Measurements from ENCODE around the gene BRD8. TPM values are rescaled to one million over a fixed set of nuclear protein-coding genes. Genes with fewer than 3 reads are reported as not detected.
"Not testable (repeated sequence)": the region's sequence is repeated elsewhere in the genome, so short reads cannot be mapped to it uniquely, and the experiment has no call there.

The BRD8 gene
- 63.6 and 91.5 TPM in 2 replicates for total RNA-seq (2014; rRNA removed; shearing (Covaris generic))

GRCh38 chr5:138178516-138179276 lies at the start of gene BRD8, which contains the start of gene KIF20A:
Gene BRD8 (minus strand): TSS chr5:138178630. CDS start chr5:138178614, 16 bp downstream.
Gene KIF20A (plus strand): TSS chr5:138179112. CDS start chr5:138179681, 569 bp downstream.
- peak; percentile 99 for DNase-seq (ENCODE audit: low spot score)

- DNase-seq (ENCODE audit: low spot score) = no peak
Measured at GRCh38 chr5:138226910-138227309, 48.5 kb upstream of the BRD8 start.

GRCh38 chr5:138224712-138225111 lies 46.3 kb upstream of the BRD8 start:
- DNase-seq (ENCODE audit: low spot score) = no peak

- no peak for DNase-seq (ENCODE audit: low spot score)
Measured at GRCh38 chr5:138223532-138223931, 45.1 kb upstream of the BRD8 start.

- DNase-seq (ENCODE audit: low spot score) = no peak
Measured at GRCh38 chr5:138216799-138217198, 38.4 kb upstream of the BRD8 start.

GRCh38 chr5:138213161-138214029 lies 35.0 kb upstream of the BRD8 start, which contains the start of gene CDC23:
Gene CDC23 (minus strand): TSS chr5:138213323. CDS start chr5:138213312, 11 bp downstream.
- DNase-seq (ENCODE audit: low spot score) = peak; percentile 98

- DNase-seq (ENCODE audit: low spot score) = peak; percentile 21
Measured at GRCh38 chr5:138212828-138213160, 34.4 kb upstream of the BRD8 start.

- DNase-seq (ENCODE audit: low spot score) = no peak
Measured at GRCh38 chr5:138210985-138211384, 32.6 kb upstream of the BRD8 start.

- not testable (repeated sequence) for DNase-seq (ENCODE audit: low spot score)
Measured at GRCh38 chr5:138193859-138194258, 15.4 kb upstream of the BRD8 start.

- DNase-seq (ENCODE audit: low spot score) = no peak
Measured at GRCh38 chr5:138192826-138193225, 14.4 kb upstream of the BRD8 start.

GRCh38 chr5:138188626-138189025 lies 10.2 kb upstream of the BRD8 start:
- no peak for DNase-seq (ENCODE audit: low spot score)

GRCh38 chr5:138186002-138186447 lies 7.6 kb upstream of the BRD8 start:
- no peak for DNase-seq (ENCODE audit: low spot score)

- no peak for DNase-seq (ENCODE audit: low spot score)
Measured at GRCh38 chr5:138182808-138183207, 4.4 kb upstream of the BRD8 start.

GRCh38 chr5:138180841-138181240 lies 2.4 kb upstream of the BRD8 start:
- no peak for DNase-seq (ENCODE audit: low spot score)

- peak; percentile 81 for DNase-seq (ENCODE audit: low spot score)
Measured at GRCh38 chr5:138180183-138180782, 1.9 kb upstream of the BRD8 start.

- DNase-seq (ENCODE audit: low spot score) = no peak
Measured at GRCh38 chr5:138179277-138179857, 937 bp upstream of the BRD8 start.

- peak; percentile 39 for DNase-seq (ENCODE audit: low spot score)
Measured at GRCh38 chr5:138177941-138178515, 402 bp downstream of the BRD8 start.

GRCh38 chr5:138170299-138170698 lies 8.1 kb downstream of the BRD8 start:
- no peak for DNase-seq (ENCODE audit: low spot score)

- no peak for DNase-seq (ENCODE audit: low spot score)
Measured at GRCh38 chr5:138169124-138169523, 9.3 kb downstream of the BRD8 start.

GRCh38 chr5:138163721-138164120 lies 14.7 kb downstream of the BRD8 start:
- no peak for DNase-seq (ENCODE audit: low spot score)

- no peak for DNase-seq (ENCODE audit: low spot score)
Measured at GRCh38 chr5:138160706-138161105, 17.7 kb downstream of the BRD8 start.
